Osteocyte (in vitro differentiated cells): ENCODE measurements around the gene ANKRD55. TPM values are rescaled to one million over a fixed set of nuclear protein-coding genes. Genes with fewer than 3 reads are reported as not detected.
"Not testable (repeated sequence)": the region's sequence is repeated elsewhere in the genome, so short reads cannot be mapped to it uniquely, and the experiment has no call there.

ENCODE experiments used
- DNase-seq: peaks from one replicate; pipeline ENCODE4 v3.0.0; 2021; ENCODE audit warnings: mixed read lengths; ENCODE audit not compliant: unreplicated experiment; ENCODE audit errors: extremely low spot score
- H3K27ac Mint-ChIP-seq: one replicate; pipeline ENCODE4 v1.8.0; 2021; ENCODE audit warnings: mild to moderate bottlenecking, mixed read lengths; ENCODE audit not compliant: unreplicated experiment
- H3K27me3 Mint-ChIP-seq: one replicate; pipeline ENCODE4 v1.8.0; 2021; ENCODE audit warnings: mixed read lengths; ENCODE audit not compliant: unreplicated experiment
- H3K36me3 Mint-ChIP-seq: one replicate; pipeline ENCODE4 v1.8.0; 2021; ENCODE audit warnings: mixed read lengths; ENCODE audit not compliant: unreplicated experiment
- H3K4me1 Mint-ChIP-seq: one replicate; pipeline ENCODE4 v1.8.0; 2021; ENCODE audit warnings: mixed read lengths; ENCODE audit not compliant: unreplicated experiment
- H3K4me3 Mint-ChIP-seq: one replicate; pipeline ENCODE4 v1.8.0; 2021; ENCODE audit warnings: mild to moderate bottlenecking, moderate library complexity, mixed read lengths; ENCODE audit not compliant: unreplicated experiment
- H3K9me3 Mint-ChIP-seq: one replicate; pipeline ENCODE4 v1.8.0; 2021; ENCODE audit warnings: mixed read lengths; ENCODE audit not compliant: unreplicated experiment
- total RNA-seq: library from RNA; stranded (reverse); gene quantifications from 2 replicates; pipeline ENCODE4 v1.2.1, GENCODE V29; 2021
- TF ChIP-seq, protein P1 (sequence below): fragments of 200-600 bp; sonication (generic); IDR thresholded peaks from 2 replicates; pipeline ENCODE4 v1.5.0; 2021; ENCODE audit warnings: antibody characterized with exemption, mild to moderate bottlenecking, moderate library complexity

Gene ANKRD55
- total RNA-seq, 1 donor from 2014 or later = not detected

DNA sequence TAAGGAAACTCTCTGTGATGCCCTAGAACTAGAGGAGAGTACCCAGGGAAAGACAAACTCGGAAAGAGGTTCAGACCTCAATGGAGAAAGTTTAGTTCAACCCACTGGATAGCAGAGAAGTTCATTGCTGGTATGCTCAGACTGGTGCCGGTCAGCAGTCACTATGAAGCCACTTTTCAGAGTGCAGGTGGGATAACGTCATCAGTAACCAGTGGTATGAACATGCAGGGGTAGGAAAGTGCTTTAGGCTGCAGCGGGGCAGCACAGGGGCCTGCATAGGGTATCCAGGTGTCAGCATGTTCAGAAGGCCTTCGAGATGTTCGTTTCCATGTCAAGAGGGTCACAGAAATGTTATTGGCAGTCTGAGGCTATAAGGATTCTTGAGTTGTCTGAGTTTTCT lies 20.8 kb upstream of the ANKRD55 start:
- TF ChIP-seq, protein P1, sequence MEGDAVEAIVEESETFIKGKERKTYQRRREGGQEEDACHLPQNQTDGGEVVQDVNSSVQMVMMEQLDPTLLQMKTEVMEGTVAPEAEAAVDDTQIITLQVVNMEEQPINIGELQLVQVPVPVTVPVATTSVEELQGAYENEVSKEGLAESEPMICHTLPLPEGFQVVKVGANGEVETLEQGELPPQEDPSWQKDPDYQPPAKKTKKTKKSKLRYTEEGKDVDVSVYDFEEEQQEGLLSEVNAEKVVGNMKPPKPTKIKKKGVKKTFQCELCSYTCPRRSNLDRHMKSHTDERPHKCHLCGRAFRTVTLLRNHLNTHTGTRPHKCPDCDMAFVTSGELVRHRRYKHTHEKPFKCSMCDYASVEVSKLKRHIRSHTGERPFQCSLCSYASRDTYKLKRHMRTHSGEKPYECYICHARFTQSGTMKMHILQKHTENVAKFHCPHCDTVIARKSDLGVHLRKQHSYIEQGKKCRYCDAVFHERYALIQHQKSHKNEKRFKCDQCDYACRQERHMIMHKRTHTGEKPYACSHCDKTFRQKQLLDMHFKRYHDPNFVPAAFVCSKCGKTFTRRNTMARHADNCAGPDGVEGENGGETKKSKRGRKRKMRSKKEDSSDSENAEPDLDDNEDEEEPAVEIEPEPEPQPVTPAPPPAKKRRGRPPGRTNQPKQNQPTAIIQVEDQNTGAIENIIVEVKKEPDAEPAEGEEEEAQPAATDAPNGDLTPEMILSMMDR = no peak
- DNase-seq = no peak
- no peaks in the 10 kb centered on the region for H3K9me3 Mint-ChIP-seq
- H3K27me3 Mint-ChIP-seq = no peaks in the 10 kb centered on the region
- H3K27ac Mint-ChIP-seq = no peak overlapping the region
- peaks cover 28% of the 10 kb centered on the region for H3K4me1 Mint-ChIP-seq
- H3K36me3 Mint-ChIP-seq = no peaks in the 10 kb centered on the region
- H3K4me3 Mint-ChIP-seq = no peak overlapping the region

DNA sequence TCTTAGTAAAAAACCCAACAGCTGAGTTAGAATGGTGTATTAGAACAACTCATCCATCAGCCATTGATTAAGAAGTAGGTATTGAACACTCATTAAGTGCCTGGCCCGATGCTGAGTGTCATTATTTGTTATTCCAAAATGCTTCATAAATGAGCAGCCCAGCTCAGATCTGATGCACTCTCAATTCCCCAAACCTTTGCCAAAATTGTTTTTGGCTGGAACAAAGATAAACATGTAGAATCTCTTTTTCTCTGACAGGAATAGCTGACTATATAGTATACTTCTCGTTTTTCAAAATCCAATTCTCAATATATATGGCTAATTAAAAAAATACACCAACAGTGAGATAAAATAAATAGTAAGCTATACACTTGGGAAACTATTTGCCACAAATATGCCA lies 20.0 kb upstream of the ANKRD55 start:
- DNase-seq = no peak
- Mint-ChIP-seq H3K36me3 (no peaks in the 10 kb centered on the region), H3K27me3 (no peaks in the 10 kb centered on the region), H3K4me1 (peaks cover 34% of the 10 kb centered on the region), H3K27ac (peak overlapping the region; percentile 79), H3K9me3 (no peaks in the 10 kb centered on the region), H3K4me3 (no peak overlapping the region)
- TF ChIP-seq, protein P1 = no peak

DNA sequence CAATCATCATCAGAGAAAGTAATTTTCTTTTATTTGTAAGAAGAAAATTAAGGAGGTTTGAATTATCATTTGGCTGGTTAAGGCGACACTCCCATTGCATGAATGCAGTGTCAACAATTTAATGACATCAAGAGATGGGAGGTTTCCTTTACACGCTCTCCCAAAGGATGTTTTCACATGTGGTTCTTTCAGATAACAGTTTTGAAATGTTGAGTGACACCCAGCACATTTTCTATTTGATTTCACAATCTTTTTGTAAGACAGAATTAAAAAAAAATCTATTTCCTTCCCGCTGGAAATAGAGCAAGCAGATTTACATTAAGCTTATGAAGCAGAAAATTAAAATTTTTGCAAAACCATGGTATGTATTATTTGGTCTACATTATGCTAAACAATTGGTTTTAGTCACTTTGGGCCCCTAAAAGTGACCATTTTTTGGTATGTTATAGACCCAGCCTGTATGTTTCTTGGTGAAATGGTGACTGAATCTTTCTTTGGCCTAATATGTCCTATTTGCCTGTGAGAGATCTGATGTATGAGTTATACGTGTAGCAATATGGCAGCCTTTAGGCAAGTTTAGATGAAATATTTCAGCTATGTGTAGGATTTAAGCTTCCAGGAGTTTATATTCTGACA lies 18.9 kb upstream of the ANKRD55 start:
- Mint-ChIP-seq H3K4me1 (peaks cover 42% of the 10 kb centered on the region), H3K27me3 (no peaks in the 10 kb centered on the region), H3K9me3 (no peaks in the 10 kb centered on the region), H3K4me3 (no peak overlapping the region), H3K27ac (peak overlapping the region; percentile 79), H3K36me3 (no peaks in the 10 kb centered on the region)
- DNase-seq = no peak
- TF ChIP-seq, protein P1 = no peak

DNA sequence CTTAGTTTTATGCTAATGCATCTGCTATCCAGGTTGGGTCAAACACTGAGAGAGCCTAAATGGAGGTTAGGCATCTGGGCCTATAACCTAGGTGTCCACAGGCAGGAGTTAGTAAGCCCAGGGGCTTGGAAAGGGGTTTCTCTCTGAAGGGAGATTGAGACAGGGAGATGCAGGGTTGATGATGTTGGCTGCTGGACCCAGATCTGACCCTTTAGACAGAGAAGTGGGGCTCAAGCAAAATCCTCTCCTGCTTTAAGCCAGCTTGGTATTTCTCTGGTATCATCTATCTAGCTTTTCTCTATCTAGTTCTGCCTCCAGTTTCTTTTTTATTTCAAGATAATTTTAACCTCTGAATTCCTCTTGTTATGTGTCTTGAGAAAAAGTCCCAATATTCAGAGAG lies 18.3 kb upstream of the ANKRD55 start:
- Mint-ChIP-seq H3K27me3 (no peaks in the 10 kb centered on the region), H3K9me3 (no peaks in the 10 kb centered on the region), H3K4me3 (no peak overlapping the region), H3K36me3 (no peaks in the 10 kb centered on the region), H3K4me1 (peaks cover 44% of the 10 kb centered on the region), H3K27ac (no peak overlapping the region)
- no peak for DNase-seq
- TF ChIP-seq, protein P1 = no peak

DNA sequence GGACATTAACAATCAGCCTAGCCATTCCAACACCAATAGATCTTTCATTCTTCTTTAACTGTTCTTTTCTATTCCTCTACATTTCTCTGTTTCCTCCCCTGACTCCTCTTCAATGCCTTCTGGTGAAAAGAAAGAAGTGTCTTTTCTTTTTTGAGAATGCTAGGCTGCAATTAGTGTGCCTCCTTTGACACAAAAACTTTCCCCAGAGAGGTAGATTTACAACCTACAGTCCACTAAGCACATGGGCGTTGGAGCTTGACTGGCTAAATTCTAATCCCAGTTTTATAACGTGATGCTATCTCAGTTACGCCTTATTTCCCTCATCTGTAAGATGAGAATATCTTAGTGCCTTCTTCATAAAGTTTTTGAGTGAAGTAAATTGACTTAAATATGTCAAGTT lies 16.9 kb upstream of the ANKRD55 start:
- no peak overlapping the region for H3K4me3 Mint-ChIP-seq
- TF ChIP-seq, protein P1 = no peak
- no peaks in the 10 kb centered on the region for H3K9me3 Mint-ChIP-seq
- H3K27ac Mint-ChIP-seq = no peak overlapping the region
- peaks cover 42% of the 10 kb centered on the region for H3K4me1 Mint-ChIP-seq
- no peaks in the 10 kb centered on the region for H3K36me3 Mint-ChIP-seq
- no peaks in the 10 kb centered on the region for H3K27me3 Mint-ChIP-seq
- no peak for DNase-seq

DNA sequence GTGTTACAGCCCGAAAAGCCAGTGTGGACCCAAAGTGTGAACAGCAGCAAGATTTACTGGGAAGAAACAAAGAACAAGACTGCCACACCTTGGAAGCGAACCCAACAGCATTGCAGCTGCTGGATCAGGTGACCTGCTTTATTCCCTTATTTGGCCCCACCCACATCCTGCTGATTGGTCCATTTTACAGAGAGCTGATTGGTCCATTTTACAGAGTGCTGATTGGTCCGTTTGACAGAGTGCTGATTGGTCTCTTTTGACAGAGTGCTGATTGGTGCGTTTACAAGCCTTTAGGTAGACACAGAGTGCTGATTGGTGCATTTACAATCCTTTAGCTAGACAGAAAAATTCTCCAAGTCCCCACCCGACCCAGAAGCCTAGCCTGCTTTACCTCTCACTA lies 16.0 kb upstream of the ANKRD55 start:
- not testable (repeated sequence) for H3K27me3 Mint-ChIP-seq, DNase-seq, H3K4me3 Mint-ChIP-seq, H3K36me3 Mint-ChIP-seq, H3K9me3 Mint-ChIP-seq, H3K27ac Mint-ChIP-seq
- peaks cover 42% of the 10 kb centered on the region for H3K4me1 Mint-ChIP-seq
